Measurements from ENCODE around the gene PSG6. TPM values are rescaled to one million over a fixed set of nuclear protein-coding genes. Genes with fewer than 3 reads are reported as not detected.
"Not testable (repeated sequence)": the region's sequence is repeated elsewhere in the genome, so short reads cannot be mapped to it uniquely, and the experiment has no call there.

The PSG6 gene
- total RNA-seq, 4 donors from 2014 or later: not detected

GRCh38 chr19:42932485-42933101, 14.9 kb upstream of the PSG6 start:
- H3K27me3 ChIP-seq, H3K27ac ChIP-seq, H3K4me3 ChIP-seq, H3K9me3 ChIP-seq, H3K4me1 ChIP-seq, H3K36me3 ChIP-seq, ATAC-seq: not testable (repeated sequence)
- WGBS, 2 donors (ENCODE audit: low coverage in 1 of 2): 36 to 43% methylated on average over 4 to 5 of the region's 5 CpGs

- not testable (repeated sequence) for H3K9me3 ChIP-seq, H3K4me3 ChIP-seq, H3K27ac ChIP-seq, ATAC-seq, H3K4me1 ChIP-seq, H3K36me3 ChIP-seq, H3K27me3 ChIP-seq
- TF ChIP-seq CTCF (IDR thresholded peaks at IDR 0.05): peak in 1 of 4 experiments; percentile 23
- WGBS, 2 donors (ENCODE audit: low coverage in 1 of 2): 8% methylated on average over 1 of the region's 1 CpG; no CpG with 5 or more reads in 1 of the 2 donors
Observed at GRCh38 chr19:42930214-42930613, 12.5 kb upstream of the PSG6 start.

- Histone ChIP-seq H3K4me3 (no peak overlapping the region), H3K36me3 (no peaks in the 10 kb centered on the region), H3K9me3 (no peaks in the 10 kb centered on the region), H3K4me1 (no peaks in the 10 kb centered on the region), H3K27ac (no peak overlapping the region), H3K27me3 (no peaks in the 10 kb centered on the region)
- no peak for ATAC-seq
- TF ChIP-seq POLR2A (IDR thresholded peaks at IDR 0.05) (no peak), CTCF (IDR thresholded peaks at IDR 0.05) (no peak), POLR2AphosphoS5 (IDR thresholded peaks at IDR 0.05) (no peak), EP300 (IDR thresholded peaks at IDR 0.05) (no peak)
- 80 to 87% methylated on average over 3 of the region's 3 CpGs for WGBS, 2 donors (ENCODE audit: low coverage in 1 of 2)
Observed at GRCh38 chr19:42928896-42929295, 11.2 kb upstream of the PSG6 start.

- H3K4me3 ChIP-seq: no peak overlapping the region
- TF ChIP-seq EP300 (IDR thresholded peaks at IDR 0.05) (no peak), CTCF (IDR thresholded peaks at IDR 0.05) (no peak), POLR2AphosphoS5 (IDR thresholded peaks at IDR 0.05) (no peak), POLR2A (IDR thresholded peaks at IDR 0.05) (no peak)
- H3K9me3 ChIP-seq: no peaks in the 10 kb centered on the region
- ATAC-seq: no peak
- no peaks in the 10 kb centered on the region for H3K27me3 ChIP-seq
- no peaks in the 10 kb centered on the region for H3K4me1 ChIP-seq
- WGBS, 2 donors (ENCODE audit: low coverage in 1 of 2): no CpG with 5 or more reads among the region's 2 CpGs
- H3K36me3 ChIP-seq: no peaks in the 10 kb centered on the region
- H3K27ac ChIP-seq: no peak overlapping the region
Observed at GRCh38 chr19:42926781-42927180, 9.1 kb upstream of the PSG6 start.

- TF ChIP-seq CTCF (IDR thresholded peaks at IDR 0.05): peak in 2 of 4 experiments; percentile 7 to 49
- not testable (repeated sequence) for H3K9me3 ChIP-seq, H3K27ac ChIP-seq, H3K36me3 ChIP-seq, ATAC-seq, H3K27me3 ChIP-seq, H3K4me3 ChIP-seq, H3K4me1 ChIP-seq
- WGBS, 2 donors (ENCODE audit: low coverage in 1 of 2): 6 to 40% methylated on average over 4 to 9 of the region's 9 CpGs
Observed at GRCh38 chr19:42923106-42923505, 5.4 kb upstream of the PSG6 start.

GRCh38 chr19:42920971-42921370, 3.3 kb upstream of the PSG6 start:
- not testable (repeated sequence) for H3K4me1 ChIP-seq, H3K27ac ChIP-seq, ATAC-seq, H3K9me3 ChIP-seq, H3K4me3 ChIP-seq, H3K27me3 ChIP-seq, H3K36me3 ChIP-seq
